Brain microvascular endothelial cell (primary cell): ENCODE measurements around the gene KRT84.

Source experiments
- DNase-seq: peaks from one replicate; pipeline ENCODE4 v3.0.0-alpha.2; 2020
- H3K27ac ChIP-seq: fragments of 250-450 bp; sonication (Bioruptor Pico); 2 replicates; pipeline ENCODE4 v1.5.1; 2020; ENCODE audit warnings: mild to moderate bottlenecking, moderate library complexity
- H3K27me3 ChIP-seq: fragments of 250-450 bp; sonication (Bioruptor Pico); replicated peaks from 2 replicates; pipeline ENCODE4 v1.5.1; 2020; ENCODE audit warnings: mild to moderate bottlenecking
- H3K36me3 ChIP-seq: fragments of 250-450 bp; sonication (Bioruptor Pico); replicated peaks from 2 replicates; pipeline ENCODE4 v1.5.1; 2020; ENCODE audit warnings: mild to moderate bottlenecking
- H3K4me3 ChIP-seq: 2 replicates; pipeline ENCODE4 v1.5.1; 2011; ENCODE audit warnings: low read depth, mild to moderate bottlenecking, control low read depth, low read length, moderate library complexity
- CTCF ChIP-seq: IDR thresholded peaks from 2 replicates; pipeline ENCODE4 v1.5.1; 2011; ENCODE audit warnings: low read depth, mild to moderate bottlenecking, moderate library complexity, low read length, control low read depth, inconsistent platforms; ENCODE audit errors: missing control alignments
- in situ Hi-C: cut with HindIII; loops from 2 replicates; pipeline ENCODE4 v1.10.0; 2017; ENCODE audit warnings: low sequenced_read_pairs, low pct_ligation_motif_present

Gene KRT84

DNA sequence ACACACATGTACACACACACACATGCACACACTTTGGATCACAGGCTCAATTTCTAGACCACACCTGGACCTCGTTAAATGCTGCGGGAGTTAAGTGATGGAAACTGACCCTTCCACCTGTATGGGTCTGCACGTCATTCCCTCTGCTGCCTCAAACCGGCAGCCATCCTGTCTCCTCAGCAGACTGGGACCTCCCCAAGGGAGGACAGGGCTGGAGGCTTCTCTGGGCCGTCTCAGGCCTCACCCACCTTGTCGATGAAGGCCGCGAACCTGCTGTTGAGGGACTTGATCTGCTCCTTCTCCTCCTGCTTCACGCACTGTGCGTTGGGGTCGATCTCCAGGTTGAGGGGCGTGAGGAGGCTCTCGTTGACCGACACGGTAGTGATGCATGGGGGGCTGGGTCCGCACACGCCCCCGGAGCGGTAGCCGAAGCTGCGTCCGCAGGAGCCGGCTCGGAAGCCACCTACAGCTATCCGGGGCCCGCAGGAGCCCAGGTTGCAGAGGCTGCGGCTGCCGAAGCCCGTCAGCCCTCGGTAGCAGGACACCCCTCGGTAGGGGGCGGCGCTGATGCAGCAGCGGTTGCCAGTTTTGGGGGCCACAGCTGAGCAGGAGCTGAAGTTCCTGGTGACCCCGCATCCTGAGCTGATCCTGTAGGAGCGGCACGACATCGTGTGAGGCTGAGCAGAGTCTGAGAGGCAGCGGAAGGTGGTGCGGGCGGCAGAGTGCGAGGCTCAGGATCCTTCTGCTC, 18.5 kb downstream of the KRT84 start, which contains the start of gene KRT85:
TSS of gene KRT85 (minus strand) at position 744 of the 748 bp plus-strand sequence. CDS start at position 668, 76 bp downstream.
- Histone ChIP-seq H3K36me3 (no peaks in the 10 kb centered on the region), H3K27ac (no peak within 1 kb of the TSS), H3K27me3 (peaks cover 2% of the 10 kb centered on the region), H3K4me3 (no peak within 1 kb of the TSS)
- no peak for TF ChIP-seq CTCF
- in situ Hi-C loops: no loop called here
- DNase-seq: no peak

GRCh38 chr12:52364901-52365489, 20.5 kb downstream of the KRT84 start:
- DNase-seq: no peak
- Histone ChIP-seq H3K27ac (no peak overlapping the region), H3K4me3 (no peak overlapping the region), H3K36me3 (no peaks in the 10 kb centered on the region), H3K27me3 (peaks cover 2% of the 10 kb centered on the region)
- in situ Hi-C loops: no loop called here
- no peak for TF ChIP-seq CTCF

- TF ChIP-seq CTCF: no peak
- Histone ChIP-seq H3K27me3 (peaks cover 2% of the 10 kb centered on the region), H3K27ac (no peak overlapping the region), H3K36me3 (no peaks in the 10 kb centered on the region), H3K4me3 (no peak overlapping the region)
- in situ Hi-C loops: no loop called here
- DNase-seq: no peak
These were observed 21.4 kb downstream of the KRT84 start for GRCh38 chr12:52364061-52364460.

GRCh38 chr12:52363111-52363679, 22.3 kb downstream of the KRT84 start:
- peaks cover 2% of the 10 kb centered on the region for H3K27me3 ChIP-seq
- DNase-seq: no peak
- TF ChIP-seq CTCF: no peak
- in situ Hi-C loops: no loop called here
- no peaks in the 10 kb centered on the region for H3K36me3 ChIP-seq
- no peak overlapping the region for H3K4me3 ChIP-seq
- no peak overlapping the region for H3K27ac ChIP-seq

GRCh38 chr12:52362118-52362726, 23.2 kb downstream of the KRT84 start:
- TF ChIP-seq CTCF: peak; percentile 50
- no peak overlapping the region for H3K27ac ChIP-seq
- H3K27me3 ChIP-seq: no peaks in the 10 kb centered on the region
- no peaks in the 10 kb centered on the region for H3K36me3 ChIP-seq
- H3K4me3 ChIP-seq: no peak overlapping the region
- DNase-seq: no peak
- in situ Hi-C loops: no loop called here
